Endodermal cell (in vitro differentiated cells): ENCODE measurements around the gene SCN2B. TPM values are rescaled to one million over a fixed set of nuclear protein-coding genes. Genes with fewer than 3 reads are reported as not detected.

Experiments used
- DNase-seq: peaks from one replicate; pipeline ENCODE4 v3.0.0-alpha.2; 2017
- H3K27ac ChIP-seq: 2 replicates; pipeline ENCODE4 v1.5.1; 2013; ENCODE audit warnings: mild to moderate bottlenecking, low read depth, low read length, moderate library complexity
- H3K27me3 ChIP-seq: 2 replicates; pipeline ENCODE4 v1.6.1; 2013; ENCODE audit warnings: mild to moderate bottlenecking, low read length, moderate library complexity; ENCODE audit not compliant: insufficient read depth, control insufficient read depth, poor library complexity, severe bottlenecking
- H3K36me3 ChIP-seq: 2 replicates; pipeline ENCODE4 v1.7.0; 2013; ENCODE audit warnings: mild to moderate bottlenecking, low read length, moderate library complexity; ENCODE audit not compliant: control insufficient read depth, insufficient read depth
- H3K4me1 ChIP-seq: one replicate; pipeline ENCODE4 v1.7.0; 2013; ENCODE audit warnings: low read length; ENCODE audit not compliant: control insufficient read depth, insufficient read depth
- H3K4me3 ChIP-seq: 2 replicates; pipeline ENCODE4 v1.5.1; 2013; ENCODE audit warnings: mild to moderate bottlenecking, low read length, moderate library complexity
- H3K9ac ChIP-seq: 2 replicates; pipeline ENCODE4 v1.6.1; 2013; ENCODE audit warnings: mild to moderate bottlenecking, low read length, moderate library complexity; ENCODE audit not compliant: poor library complexity, severe bottlenecking; ENCODE audit errors: extremely low read depth
- H3K9me3 ChIP-seq: 2 replicates; pipeline ENCODE4 v1.6.1; 2013; ENCODE audit warnings: mild to moderate bottlenecking, low read length, moderate library complexity; ENCODE audit not compliant: control insufficient read depth
- H3K27ac Mint-ChIP-seq: 2 replicates; pipeline ENCODE4 v1.8.0; 2020; ENCODE audit warnings: mixed read lengths
- H3K27me3 Mint-ChIP-seq: 2 replicates; pipeline ENCODE4 v1.8.0; 2021; ENCODE audit warnings: mild to moderate bottlenecking, mixed read lengths; ENCODE audit not compliant: insufficient read depth
- H3K36me3 Mint-ChIP-seq: 2 replicates; pipeline ENCODE4 v1.8.0; 2020; ENCODE audit warnings: low read depth, mixed read lengths
- H3K4me1 Mint-ChIP-seq: 2 replicates; pipeline ENCODE4 v1.8.0; 2020; ENCODE audit warnings: mixed read lengths
- H3K4me3 Mint-ChIP-seq: 2 replicates; pipeline ENCODE4 v1.8.0; 2020; ENCODE audit warnings: mild to moderate bottlenecking, moderate library complexity, mixed read lengths
- H3K9me3 Mint-ChIP-seq: 2 replicates; pipeline ENCODE4 v1.8.0; 2020; ENCODE audit warnings: mild to moderate bottlenecking, mixed read lengths
- WGBS, 2 experiments: methylation state at CpG; one replicate each; pipeline versions ENCODE4 v1.1.5 to v1.1.7; 2013; ENCODE audit warnings: missing lambda C conversion rate in 2 of 2, mixed read lengths in 1 of 2; ENCODE audit not compliant: insufficient coverage in 1 of 2, insufficient read length in 1 of 2; 5-methylcytosine and 5-hydroxymethylcytosine counted together
- total RNA-seq, 2 donors: library from RNA; stranded (reverse); fragmentation: NEBNext Ultra II Directional in 1 of 2; extraction: Animal tissue kit (Norgen Biotek cat#: 25700) in 1 of 2; gene quantifications; 2 replicates in 1 of 2; 3 replicates in 1 of 2; pipeline ENCODE4 v1.2.1, GENCODE V29; 2021
- TF ChIP-seq, protein P1 (sequence below): fragments of 200-600 bp; sonication (generic); conservative IDR thresholded peaks from 2 replicates; pipeline ENCODE4 v1.5.0; 2021; ENCODE audit warnings: antibody characterized with exemption, mild to moderate bottlenecking

SCN2B gene
- total RNA-seq, 2 donors from 2014 or later, result 0.11 to 0.20 TPM

DNA sequence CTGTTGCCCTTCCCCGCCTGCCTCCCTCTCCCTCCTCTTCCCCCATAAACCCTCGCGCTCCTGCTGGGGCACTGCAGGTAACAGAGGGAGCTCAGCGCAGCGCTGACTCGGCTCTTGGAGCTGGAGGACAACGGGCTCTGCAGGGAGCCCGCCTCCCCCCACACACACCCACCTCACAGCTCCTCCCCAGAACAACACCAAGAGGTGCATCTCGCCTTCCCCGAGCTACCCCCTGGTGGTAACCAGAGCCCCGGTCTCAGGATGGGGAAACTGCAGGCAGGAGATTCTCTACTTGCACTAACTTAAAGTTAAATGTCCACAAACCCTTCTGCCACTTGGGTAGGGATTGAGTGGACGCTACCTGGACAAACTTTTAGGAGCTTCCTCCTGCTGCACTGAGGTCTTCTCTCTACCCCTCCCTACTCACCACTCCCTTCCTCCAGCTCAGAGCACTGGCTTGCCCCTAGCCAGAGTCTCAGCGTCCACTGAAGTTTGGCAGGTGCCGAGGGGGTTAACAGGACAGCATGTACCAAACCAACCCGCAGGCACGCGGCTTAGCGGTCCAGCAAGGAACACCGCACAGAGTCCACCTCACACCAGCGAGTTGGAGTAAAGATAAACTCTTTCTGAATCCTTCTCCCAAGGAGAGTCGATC lies 19.8 kb downstream of the SCN2B start:
- 2 to 6% methylated on average over 12 to 21 of the region's 21 CpGs for WGBS, 2 experiments
- Mint-ChIP-seq H3K27ac (no peak overlapping the region), H3K4me1 (peaks cover 23% of the 10 kb centered on the region), H3K36me3 (no peaks in the 10 kb centered on the region), H3K4me3 (peak overlapping the region; percentile 29), H3K27me3 (peaks cover 97% of the 10 kb centered on the region), H3K9me3 (no peaks in the 10 kb centered on the region)
- H3K36me3 ChIP-seq, result no peaks in the 10 kb centered on the region
- H3K9ac ChIP-seq, result no peak overlapping the region
- H3K27ac ChIP-seq, result no peak overlapping the region
- H3K27me3 ChIP-seq, result peaks cover 100% of the 10 kb centered on the region
- peak overlapping the region; percentile 39 for H3K4me3 ChIP-seq
- TF ChIP-seq, protein P1, sequence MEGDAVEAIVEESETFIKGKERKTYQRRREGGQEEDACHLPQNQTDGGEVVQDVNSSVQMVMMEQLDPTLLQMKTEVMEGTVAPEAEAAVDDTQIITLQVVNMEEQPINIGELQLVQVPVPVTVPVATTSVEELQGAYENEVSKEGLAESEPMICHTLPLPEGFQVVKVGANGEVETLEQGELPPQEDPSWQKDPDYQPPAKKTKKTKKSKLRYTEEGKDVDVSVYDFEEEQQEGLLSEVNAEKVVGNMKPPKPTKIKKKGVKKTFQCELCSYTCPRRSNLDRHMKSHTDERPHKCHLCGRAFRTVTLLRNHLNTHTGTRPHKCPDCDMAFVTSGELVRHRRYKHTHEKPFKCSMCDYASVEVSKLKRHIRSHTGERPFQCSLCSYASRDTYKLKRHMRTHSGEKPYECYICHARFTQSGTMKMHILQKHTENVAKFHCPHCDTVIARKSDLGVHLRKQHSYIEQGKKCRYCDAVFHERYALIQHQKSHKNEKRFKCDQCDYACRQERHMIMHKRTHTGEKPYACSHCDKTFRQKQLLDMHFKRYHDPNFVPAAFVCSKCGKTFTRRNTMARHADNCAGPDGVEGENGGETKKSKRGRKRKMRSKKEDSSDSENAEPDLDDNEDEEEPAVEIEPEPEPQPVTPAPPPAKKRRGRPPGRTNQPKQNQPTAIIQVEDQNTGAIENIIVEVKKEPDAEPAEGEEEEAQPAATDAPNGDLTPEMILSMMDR, result peak; percentile 27
- no peaks in the 10 kb centered on the region for H3K9me3 ChIP-seq
- H3K4me1 ChIP-seq, result peaks cover 3% of the 10 kb centered on the region
- DNase-seq, result peak; percentile 80

DNA sequence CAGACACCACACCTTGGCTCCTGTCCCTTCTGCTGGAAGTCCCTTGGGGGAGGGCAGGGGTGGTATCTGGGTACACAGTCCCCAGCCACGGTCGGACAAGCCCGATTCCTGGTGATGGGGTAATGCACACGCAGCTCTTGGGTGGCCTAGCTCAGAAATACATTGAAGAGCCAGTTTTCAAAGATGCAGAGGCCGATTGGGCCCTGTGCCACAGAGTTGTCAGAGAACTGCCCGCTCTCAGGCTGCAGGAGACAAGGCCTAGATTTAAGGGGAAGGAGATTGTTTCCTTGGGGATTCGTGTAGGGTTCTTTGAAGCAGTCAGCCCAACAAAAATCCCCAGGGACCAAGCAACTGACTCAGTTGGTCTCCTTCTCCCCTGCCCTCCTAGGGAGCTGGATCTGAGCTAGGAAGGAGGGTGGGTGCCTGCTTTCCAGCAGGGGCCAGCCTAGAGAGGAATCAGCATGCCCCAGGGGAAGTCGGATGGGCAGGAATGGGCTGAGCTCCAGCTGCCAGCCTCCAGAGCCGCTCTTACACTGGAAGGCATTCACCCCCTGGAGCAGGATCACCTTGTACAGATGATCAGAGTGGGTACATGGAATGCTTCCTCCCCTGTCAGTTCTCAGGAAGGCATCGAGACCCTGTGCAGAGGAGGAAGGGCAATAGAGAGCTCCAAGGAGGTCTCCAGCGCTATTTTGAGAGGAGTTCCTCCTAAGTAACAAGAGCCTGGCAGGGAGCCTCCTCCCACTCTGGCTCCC lies 20.5 kb downstream of the SCN2B start:
- Mint-ChIP-seq H3K4me1 (peaks cover 23% of the 10 kb centered on the region), H3K36me3 (no peaks in the 10 kb centered on the region), H3K27ac (no peak overlapping the region), H3K27me3 (peaks cover 97% of the 10 kb centered on the region), H3K9me3 (no peaks in the 10 kb centered on the region), H3K4me3 (peak overlapping the region; percentile 29)
- Histone ChIP-seq H3K4me3 (peak overlapping the region; percentile 39), H3K9me3 (no peaks in the 10 kb centered on the region), H3K27me3 (peaks cover 100% of the 10 kb centered on the region), H3K9ac (no peak overlapping the region), H3K4me1 (peaks cover 3% of the 10 kb centered on the region), H3K36me3 (no peaks in the 10 kb centered on the region), H3K27ac (no peak overlapping the region)
- TF ChIP-seq, protein P1, result no peak
- 45 to 58% methylated on average over 6 to 11 of the region's 11 CpGs for WGBS, 2 experiments
- DNase-seq, result no peak

DNA sequence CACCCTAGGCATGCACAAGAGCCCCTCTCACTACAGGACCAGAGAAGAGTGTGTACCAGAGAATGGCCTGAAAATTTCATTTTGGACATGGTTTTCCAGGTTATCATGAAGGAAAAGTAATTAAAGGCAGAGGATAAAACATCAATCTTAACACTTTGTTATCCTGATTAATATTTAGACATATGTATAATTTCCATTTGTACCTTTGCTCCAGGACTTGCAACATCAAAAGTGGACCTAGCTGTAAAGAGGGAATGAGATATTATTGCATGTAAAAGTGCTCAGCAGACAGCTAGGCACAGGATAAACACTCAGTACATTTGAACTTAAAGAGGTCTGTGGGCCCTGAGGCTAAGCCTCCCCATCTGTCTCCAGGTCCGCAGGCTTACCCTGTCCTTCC lies 21.8 kb downstream of the SCN2B start:
- Histone ChIP-seq H3K9ac (no peak overlapping the region), H3K9me3 (no peaks in the 10 kb centered on the region), H3K27me3 (peaks cover 100% of the 10 kb centered on the region), H3K4me3 (no peak overlapping the region), H3K4me1 (peaks cover 3% of the 10 kb centered on the region), H3K27ac (no peak overlapping the region), H3K36me3 (no peaks in the 10 kb centered on the region)
- Mint-ChIP-seq H3K9me3 (no peaks in the 10 kb centered on the region), H3K27ac (no peak overlapping the region), H3K36me3 (no peaks in the 10 kb centered on the region), H3K4me1 (peaks cover 23% of the 10 kb centered on the region), H3K4me3 (no peak overlapping the region), H3K27me3 (peaks cover 99% of the 10 kb centered on the region)
- 44% methylated on average over 1 of the region's 1 CpG; no CpG with 5 or more reads in 1 of the 2 experiments for WGBS, 2 experiments
- DNase-seq, result no peak
- TF ChIP-seq, protein P1, result no peak
